B cell (primary cell): Measurements from ENCODE around the gene NTN5. TPM values are rescaled to one million over a fixed set of nuclear protein-coding genes. Genes with fewer than 3 reads are reported as not detected.
"Not testable (repeated sequence)": the region's sequence is repeated elsewhere in the genome, so short reads cannot be mapped to it uniquely, and the experiment has no call there.

ENCODE experiments used
- ATAC-seq: fragments of 200-7000 bp; cut with Tn5 transposase; one replicate; pipeline ENCODE4 v1.10.0; 2021; ENCODE audit warnings: low read depth, mild to moderate bottlenecking, moderate number of reproducible peaks, moderate library complexity
- CTCF ChIA-PET: fragments of 350-600 bp; sonication (Branson Sonifier 250); formaldehyde crosslinking; loops from one replicate; lab custom pipeline; 2021; ENCODE audit warnings: antibody characterized with exemption, inconsistent platforms; lab: Charles Lee
- POLR2A ChIA-PET: fragments of 350-600 bp; sonication (Branson Sonifier 250); formaldehyde crosslinking; loops from one replicate; lab custom pipeline; 2021; ENCODE audit warnings: antibody characterized with exemption; lab: Charles Lee
- DNase-seq: peaks from one replicate; pipeline ENCODE4 v3.0.0; 2013
- H2AFZ ChIP-seq: 2 replicates; pipeline ENCODE4 v1.6.1; 2012; ENCODE audit warnings: mild to moderate bottlenecking, low read depth, low read length; ENCODE audit not compliant: insufficient read depth, poor library complexity, severe bottlenecking
- H3K27ac ChIP-seq, 2 donors: 1 replicate in 1 of 2; 2 replicates in 1 of 2; pipeline ENCODE4 v1.5.1; 2012 to 2013; ENCODE audit warnings: low read length in 2 of 2, mild to moderate bottlenecking in 2 of 2, moderate library complexity in 1 of 2
- H3K27me3 ChIP-seq, 4 experiments: fragments of 200-600 bp in 1 of 4; sonication (generic) in 1 of 4; replicated peaks in 1 of 4; 1 replicate in 2 of 4; 2 replicates in 2 of 4; pipeline versions ENCODE4 v1.6.1 to v1.7.0; 2013 to 2016; ENCODE audit warnings: low read length in 3 of 4, mild to moderate bottlenecking in 2 of 4, mixed read lengths in 1 of 4, moderate library complexity in 1 of 4; ENCODE audit not compliant: insufficient read depth in 4 of 4, control insufficient read depth in 3 of 4; ENCODE audit errors: control extremely low read depth in 1 of 4
- H3K36me3 ChIP-seq, 2 experiments: replicated peaks in 1 of 2; 1 replicate in 1 of 2; 2 replicates in 1 of 2; pipeline versions ENCODE4 v1.6.1 to v1.7.1; 2013; ENCODE audit warnings: low read length in 1 of 2; ENCODE audit not compliant: insufficient read depth in 2 of 2, control insufficient read depth in 1 of 2; ENCODE audit errors: control extremely low read depth in 1 of 2, extremely low read depth in 1 of 2
- H3K4me1 ChIP-seq, 2 donors: fragments of 200-600 bp in 1 of 2; sonication (generic) in 1 of 2; 1 replicate in 1 of 2; 2 replicates in 1 of 2; pipeline versions ENCODE4 v1.5.1 to v1.6.1; 2013 to 2017; ENCODE audit warnings: low read length in 2 of 2; ENCODE audit not compliant: control insufficient read depth in 2 of 2, insufficient read depth in 2 of 2
- H3K4me2 ChIP-seq: replicated peaks from 2 replicates; pipeline ENCODE3; 2012; ENCODE audit warnings: mild to moderate bottlenecking, low read depth, low read length; ENCODE audit not compliant: poor library complexity, severe bottlenecking
- H3K4me3 ChIP-seq, 5 experiments: fragments of 200-600 bp in 1 of 5; sonication (generic) in 1 of 5; 1 replicate in 3 of 5; 2 replicates in 2 of 5; pipeline versions ENCODE4 v1.5.1 to v1.7.0; 2011 to 2016; ENCODE audit warnings: low read length in 4 of 5, mild to moderate bottlenecking in 4 of 5, low read depth in 2 of 5, control low read depth in 1 of 5, moderate library complexity in 1 of 5; ENCODE audit not compliant: insufficient read depth in 1 of 5; ENCODE audit errors: control extremely low read depth in 1 of 5, extremely low read depth in 1 of 5
- H3K79me2 ChIP-seq: fragments of 200-600 bp; sonication (generic); one replicate; pipeline ENCODE4 v1.6.0; 2016; ENCODE audit warnings: low read length; ENCODE audit not compliant: control insufficient read depth, insufficient read depth
- H3K9ac ChIP-seq: fragments of 200-600 bp; sonication (generic); 2 replicates; pipeline ENCODE4 v1.6.1; 2017; ENCODE audit warnings: mild to moderate bottlenecking, low read length, moderate library complexity
- H3K9me3 ChIP-seq, 3 donors: one replicate each; pipeline versions ENCODE4 v1.6.1 to v1.7.1; 2013; ENCODE audit warnings: low read length in 2 of 3; ENCODE audit not compliant: control insufficient read depth in 2 of 3, insufficient read depth in 1 of 3; ENCODE audit errors: control extremely low read depth in 1 of 3
- H4K20me1 ChIP-seq: 2 replicates; pipeline ENCODE4 v1.6.0; 2012; ENCODE audit warnings: mild to moderate bottlenecking, low read length; ENCODE audit not compliant: insufficient read depth, control insufficient read depth, poor library complexity, severe bottlenecking
- H3K27ac Mint-ChIP-seq: one replicate; pipeline ENCODE4 v1.8.0; 2021; ENCODE audit warnings: mixed read lengths
- H3K27me3 Mint-ChIP-seq: one replicate; pipeline ENCODE4 v1.8.0; 2021; ENCODE audit warnings: mixed read lengths
- H3K4me1 Mint-ChIP-seq: one replicate; pipeline ENCODE4 v1.8.0; 2021; ENCODE audit warnings: mixed read lengths
- H3K4me3 Mint-ChIP-seq: one replicate; pipeline ENCODE4 v1.8.0; 2021; ENCODE audit warnings: mixed read lengths
- H3K9me3 Mint-ChIP-seq: one replicate; pipeline ENCODE4 v1.8.0; 2022; ENCODE audit warnings: mixed read lengths; ENCODE audit not compliant: insufficient read depth
- CTCF ChIP-seq: fragments of 200-600 bp; IDR thresholded peaks from one replicate; pipeline ENCODE4 v1.8.0; 2022; ENCODE audit warnings: antibody characterized with exemption, mild to moderate bottlenecking
- EZH2 ChIP-seq: IDR thresholded peaks from 2 replicates; pipeline ENCODE4 v1.6.1; 2012; ENCODE audit warnings: borderline replicate concordance, low read depth, mild to moderate bottlenecking, moderate library complexity, low read length; ENCODE audit not compliant: insufficient read depth, poor library complexity, severe bottlenecking
- WGBS: methylation state at CpG from one replicate; pipeline ENCODE4 v1.1.5; 2013; ENCODE audit warnings: missing lambda C conversion rate; ENCODE audit not compliant: insufficient coverage; 5-methylcytosine and 5-hydroxymethylcytosine counted together
- intact Hi-C: fragments of 100-400 bp; cut with micrococcal nuclease; formaldehyde crosslinking; loops from one replicate; pipeline ENCODE4 v1.10.0; 2022
- polyA plus RNA-seq: library from polyadenylated mRNA; depleted of rRNA; stranded (reverse); fragments of >200 nt; gene quantifications from 2 replicates; pipeline ENCODE4 v1.2.3, GENCODE V29; 2012
- total RNA-seq, 2 donors: library from RNA; stranded (reverse); fragments of 120-200 nt in 1 of 2; gene quantifications; 1 replicate in 1 of 2; 2 replicates in 1 of 2; pipeline versions ENCODE4 v1.2.3 to v1.2.4, GENCODE V29; 2013 to 2022

NTN5 gene
- total and polyA plus RNA-seq, 2 donors (not counting 1 experiment from before 2014, with no cell fraction given), result 1.2 to 1.8 TPM

DNA sequence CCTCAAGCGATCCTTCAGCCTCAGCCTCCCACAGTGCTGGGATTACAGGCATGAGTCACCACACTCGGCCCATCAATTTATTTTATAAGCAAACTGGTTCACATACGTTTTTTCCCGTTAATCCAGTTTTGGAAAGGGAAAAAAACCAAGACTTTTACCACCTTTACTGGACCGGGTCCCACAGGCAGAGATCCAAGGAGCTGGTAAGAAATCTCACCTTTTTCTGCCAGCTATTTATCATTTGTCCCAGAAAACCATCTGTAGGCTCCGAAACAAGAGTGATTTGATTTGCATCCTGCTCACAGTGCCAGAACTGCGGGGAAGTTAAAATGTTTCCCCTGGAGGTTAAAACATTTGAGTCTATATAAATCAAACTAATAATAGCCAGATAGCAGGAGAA, 16.6 kb upstream of the NTN5 start:
- H4K20me1 ChIP-seq, result no peaks in the 10 kb centered on the region
- no peak overlapping the region for H3K4me3 ChIP-seq
- intact Hi-C loops, result no loop called here
- Mint-ChIP-seq H3K4me1 (no peaks in the 10 kb centered on the region), H3K27ac (no peak overlapping the region), H3K4me3 (no peak overlapping the region), H3K27me3 (no peaks in the 10 kb centered on the region), H3K9me3 (no peaks in the 10 kb centered on the region)
- H3K27ac ChIP-seq, result no peak overlapping the region
- H3K79me2 ChIP-seq, result no peaks in the 10 kb centered on the region
- ATAC-seq (no peak), DNase-seq (no peak)
- H3K27me3 ChIP-seq, result no peaks in the 10 kb centered on the region
- TF ChIP-seq EZH2, result no peak
- no peak for TF ChIP-seq CTCF
- no peaks in the 10 kb centered on the region for H3K4me1 ChIP-seq
- no peak overlapping the region for H2AFZ ChIP-seq
- 84% methylated on average over 3 of the region's 7 CpGs for WGBS
- H3K9me3 ChIP-seq, result no peaks in the 10 kb centered on the region
- H3K9ac ChIP-seq, result no peak overlapping the region
- ChIA-PET CTCF (interaction anchor here (1.3 kb wide), 1 partner anchor 15 kb away, joined by 4 read pairs; no protein-coding TSS in a partner anchor), POLR2A (no interaction called here)
- H3K36me3 ChIP-seq, result no peaks in the 10 kb centered on the region
- no peak overlapping the region for H3K4me2 ChIP-seq

GRCh38 chr19:48687776-48688175, 15.0 kb upstream of the NTN5 start:
- intact Hi-C loops, result no loop called here
- ChIA-PET POLR2A (no interaction called here), CTCF (interaction anchor here (1.6 kb wide), 1 partner anchor 12 kb away, joined by 3 read pairs; no protein-coding TSS in a partner anchor)
- no peak overlapping the region for H3K27ac Mint-ChIP-seq
- H3K4me3 Mint-ChIP-seq, result no peak overlapping the region
- Histone ChIP-seq H3K9ac (no peak overlapping the region), H3K27me3 (no peaks in the 10 kb centered on the region), H4K20me1 (no peaks in the 10 kb centered on the region), H3K9me3 (no peaks in the 10 kb centered on the region), H3K4me2 (no peak overlapping the region), H2AFZ (no peak overlapping the region), H3K79me2 (no peaks in the 10 kb centered on the region), H3K36me3 (no peaks in the 10 kb centered on the region), H3K27ac (no peak overlapping the region), H3K4me1 (no peaks in the 10 kb centered on the region), H3K4me3 (no peak overlapping the region)
- peaks cover 2% of the 10 kb centered on the region for H3K4me1 Mint-ChIP-seq
- H3K27me3 Mint-ChIP-seq, result no peaks in the 10 kb centered on the region
- TF ChIP-seq EZH2 (no peak), CTCF (no peak)
- ATAC-seq, result no peak
- DNase-seq, result no peak
- WGBS, result 93% methylated on average over 3 of the region's 3 CpGs
- H3K9me3 Mint-ChIP-seq, result no peaks in the 10 kb centered on the region

DNA sequence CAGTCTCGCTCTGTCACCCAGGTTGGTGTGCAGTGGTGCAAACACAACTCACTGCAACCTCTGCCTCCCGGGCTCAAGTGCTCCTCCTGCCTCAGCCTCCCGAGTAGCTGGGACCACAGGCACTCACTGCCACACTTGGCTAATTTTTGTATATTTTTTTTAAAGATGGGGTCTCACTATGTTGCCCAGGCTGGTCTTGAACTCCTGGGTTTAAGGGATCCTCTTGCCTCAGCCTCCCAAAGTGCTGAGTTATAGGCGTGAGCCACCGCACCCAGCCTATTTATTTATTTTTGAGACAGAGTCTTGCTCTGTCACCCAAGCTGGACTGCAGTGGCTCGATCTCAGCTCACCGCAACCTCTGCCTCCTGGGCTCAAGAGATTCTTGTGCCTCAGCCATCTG, 13.8 kb upstream of the NTN5 start:
- H3K4me3 ChIP-seq, H3K9me3 Mint-ChIP-seq, H3K9ac ChIP-seq, DNase-seq, intact Hi-C loops, H3K27me3 Mint-ChIP-seq, H3K36me3 ChIP-seq, H3K27me3 ChIP-seq, H2AFZ ChIP-seq, H3K4me1 Mint-ChIP-seq, H3K4me3 Mint-ChIP-seq, H3K9me3 ChIP-seq, H3K4me1 ChIP-seq, ATAC-seq, H3K27ac Mint-ChIP-seq, H3K27ac ChIP-seq, H3K79me2 ChIP-seq, H3K4me2 ChIP-seq, H4K20me1 ChIP-seq: not testable (repeated sequence)
- WGBS, result 97% methylated on average over 4 of the region's 7 CpGs
- CTCF ChIA-PET, result interaction anchor here (0.6 to 1.6 kb wide), 2 partner anchors 11 to 155 kb away, joined by 3 read pairs; no protein-coding TSS in a partner anchor
- POLR2A ChIA-PET, result interaction anchor here (0.6 kb wide), 1 partner anchor 39 kb away, joined by 3 read pairs; no protein-coding TSS in a partner anchor
